HG02981 (cell line): ENCODE results near the gene GTF3C5.
"Not testable (repeated sequence)": the region's sequence is repeated elsewhere in the genome, so short reads cannot be mapped to it uniquely, and the experiment has no call there.

ENCODE experiments used
- ATAC-seq: cut with Tn5 transposase; IDR thresholded peaks from one replicate; pipeline ENCODE4 v1.9.1; 2021; ENCODE audit warnings: mild to moderate bottlenecking, moderate library complexity; ENCODE audit not compliant: unreplicated experiment

Gene GTF3C5

GRCh38 chr9:133051966-133052539 is 21.3 kb downstream of the GTF3C5 start:
- ATAC-seq, result no peak

GRCh38 chr9:133054194-133054890 is 23.5 kb downstream of the GTF3C5 start:
- ATAC-seq, result no peak

- ATAC-seq, result no peak
Measured at GRCh38 chr9:133054966-133055365, 24.2 kb downstream of the GTF3C5 start.

GRCh38 chr9:133055788-133056420 is 25.1 kb downstream of the GTF3C5 start:
- ATAC-seq, result no peak

GRCh38 chr9:133056533-133056932 is 25.7 kb downstream of the GTF3C5 start:
- no peak for ATAC-seq

GRCh38 chr9:133057006-133057405 is 26.2 kb downstream of the GTF3C5 start:
- ATAC-seq, result no peak

- ATAC-seq, result no peak
Measured at GRCh38 chr9:133057553-133057952, 26.8 kb downstream of the GTF3C5 start.

GRCh38 chr9:133058071-133058470 is 27.3 kb downstream of the GTF3C5 start:
- no peak for ATAC-seq

GRCh38 chr9:133058550-133059320 is 27.9 kb downstream of the GTF3C5 start:
- ATAC-seq, result no peak

- ATAC-seq, result no peak
Measured at GRCh38 chr9:133059623-133060022, 28.8 kb downstream of the GTF3C5 start.

GRCh38 chr9:133060417-133060841 is 29.6 kb downstream of the GTF3C5 start:
- no peak for ATAC-seq

- ATAC-seq, result not testable (repeated sequence)
Measured at GRCh38 chr9:133061019-133061763, 30.4 kb downstream of the GTF3C5 start.

GRCh38 chr9:133061764-133062145 is 31.0 kb downstream of the GTF3C5 start, which contains the start of gene CEL:
Gene CEL, plus strand, starts transcription at chr9:133061981. Its CDS starts 22 bp downstream, at chr9:133062003.
- ATAC-seq, result not testable (repeated sequence)

- not testable (repeated sequence) for ATAC-seq
Measured at GRCh38 chr9:133062569-133062968, 31.8 kb downstream of the GTF3C5 start.

GRCh38 chr9:133063159-133063499 is 32.3 kb downstream of the GTF3C5 start:
- ATAC-seq, result no peak

- no peak for ATAC-seq
Measured at GRCh38 chr9:133063500-133064231, 32.9 kb downstream of the GTF3C5 start.

- no peak for ATAC-seq
Measured at GRCh38 chr9:133064241-133065069, 33.7 kb downstream of the GTF3C5 start.

- ATAC-seq, result no peak
Measured at GRCh38 chr9:133065070-133065388, 34.2 kb downstream of the GTF3C5 start.
